Right lobe of liver (tissue), 6 donors: ENCODE data around the gene SLC18A2. TPM values are rescaled to one million over a fixed set of nuclear protein-coding genes. Genes with fewer than 3 reads are reported as not detected.

Source experiments
- ATAC-seq, 4 donors: fragments of 200-7000 bp; cut with Tn5 transposase; one replicate each; pipeline ENCODE4 v1.9.1; 2020; ENCODE audit warnings: mild to moderate bottlenecking in 4 of 4, moderate library complexity in 4 of 4
- DNase-seq, 3 donors: peaks; one replicate each; pipeline ENCODE4 v3.0.0-alpha.2; 2020
- H3K27ac ChIP-seq, 3 donors: fragments of 200-600 bp; one replicate each; pipeline ENCODE4 v1.8.0; 2022
- H3K27me3 ChIP-seq, 2 donors: fragments of 200-600 bp; one replicate each; pipeline ENCODE4 v1.8.0; 2022
- H3K36me3 ChIP-seq, 4 donors: fragments of 200-600 bp; sonication (generic) in 1 of 4; one replicate each; pipeline versions ENCODE4 v1.5.1 to v1.8.0; 2017 to 2022; ENCODE audit warnings: control low read depth in 1 of 4
- H3K4me1 ChIP-seq, 4 donors: fragments of 200-600 bp; sonication (generic) in 1 of 4; one replicate each; pipeline versions ENCODE4 v1.5.1 to v1.8.0; 2017 to 2022; ENCODE audit warnings: control low read depth in 1 of 4
- H3K4me3 ChIP-seq, 3 donors: fragments of 200-600 bp; one replicate each; pipeline ENCODE4 v1.8.0; 2022
- H3K9me3 ChIP-seq, 4 donors: fragments of 200-600 bp; sonication (generic) in 1 of 4; one replicate each; pipeline versions ENCODE4 v1.5.1 to v1.8.0; 2017 to 2022; ENCODE audit warnings: control low read depth in 1 of 4
- CTCF ChIP-seq, 4 donors: fragments of 200-600 bp in 3 of 4; fragments of 450-650 bp in 1 of 4; IDR thresholded peaks; one replicate each; pipeline versions ENCODE4 v1.5.1 to v1.8.0; 2016 to 2022; ENCODE audit warnings: antibody characterized with exemption in 4 of 4, mild to moderate bottlenecking in 2 of 4
- POLR2A ChIP-seq: fragments of 450-650 bp; IDR thresholded peaks from one replicate; pipeline ENCODE4 v1.6.1; 2017; ENCODE audit warnings: antibody characterized with exemption, mild to moderate bottlenecking
- WGBS: methylation state at CpG from one replicate; pipeline ENCODE4 v1.1.6; 2018; ENCODE audit warnings: low coverage, low lambda C conversion rate; ENCODE audit not compliant: insufficient coverage; ENCODE audit errors: missing lambda C conversion rate; 5-methylcytosine and 5-hydroxymethylcytosine counted together
- intact Hi-C, 2 donors: fragments of 100-400 bp; cut with DNase I; formaldehyde crosslinking; loops; one replicate each; pipeline versions ENCODE4 v1.11.2 to v1.14.1; 2022
- total RNA-seq, 6 experiments: library from RNA; depleted of rRNA in 2 of 6; stranded (reverse); fragments of >200 nt in 2 of 6; fragmentation: NEBNext Ultra II Directional in 3 of 6; extraction: Animal tissue kit (Norgen Biotek cat#: 25700) in 3 of 6; gene quantifications; one replicate each; pipeline versions ENCODE4 v1.1.0 to v1.2.4, GENCODE V29; 2016 to 2023
- donor health status: DM: no; HTN: yes; CAD: no.
- donor health status: DM: no; HTN: no; CAD: no.
- donor health status: DM: no; HTN: no; CAD: no.
- donor health status: DM: no; HTN: yes; CAD: no.
- donor health status: DM: no; HTN: yes; CAD: no.

SLC18A2 gene
- total RNA-seq, 6 experiments from 2014 or later = 0.04 to 1.1 (median 0.20) TPM

- intact Hi-C loops = no loop called here
- Histone ChIP-seq H3K4me3 (no peak overlapping the region), H3K27me3 (peaks cover 0 to 4% of the 10 kb centered on the region in 2 donors), H3K9me3 (no peaks in the 10 kb centered on the region), H3K27ac (no peak overlapping the region), H3K36me3 (no peaks in the 10 kb centered on the region), H3K4me1 (no peaks in the 10 kb centered on the region)
- ATAC-seq (no peak), DNase-seq (no peak)
- 57% methylated on average over 2 of the region's 3 CpGs for whole genome bisulfite sequencing
- TF ChIP-seq POLR2A (no peak), CTCF (IDR thresholded peaks at IDR 0.05) (no peak)
Measured at GRCh38 chr10:117246997-117247671, 6.2 kb downstream of the SLC18A2 start.

GRCh38 chr10:117248750-117249465 is 8.0 kb downstream of the SLC18A2 start:
- no peaks in the 10 kb centered on the region for H3K36me3 ChIP-seq
- H3K4me1 ChIP-seq = no peaks in the 10 kb centered on the region
- intact Hi-C loops = no loop called here
- DNase-seq (no peak), ATAC-seq (no peak)
- no peak overlapping the region for H3K4me3 ChIP-seq
- no peak for TF ChIP-seq CTCF (IDR thresholded peaks at IDR 0.05)
- TF ChIP-seq POLR2A = no peak
- no peaks in the 10 kb centered on the region for H3K9me3 ChIP-seq
- WGBS = 40% methylated on average over 10 of the region's 10 CpGs
- H3K27me3 ChIP-seq = no peaks in the 10 kb centered on the region
- no peak overlapping the region for H3K27ac ChIP-seq

GRCh38 chr10:117249493-117250093 is 8.7 kb downstream of the SLC18A2 start:
- TF ChIP-seq POLR2A (no peak), CTCF (IDR thresholded peaks at IDR 0.05) (no peak)
- Histone ChIP-seq H3K36me3 (no peaks in the 10 kb centered on the region), H3K9me3 (no peaks in the 10 kb centered on the region), H3K4me1 (no peaks in the 10 kb centered on the region), H3K27me3 (no peaks in the 10 kb centered on the region), H3K27ac (no peak overlapping the region), H3K4me3 (no peak overlapping the region)
- DNase-seq = no peak
- intact Hi-C loops = no loop called here
- no peak for ATAC-seq
- WGBS = 46% methylated on average over 6 of the region's 6 CpGs

GRCh38 chr10:117250411-117250810 is 9.5 kb downstream of the SLC18A2 start:
- H3K9me3 ChIP-seq = no peaks in the 10 kb centered on the region
- H3K4me3 ChIP-seq = no peak overlapping the region
- TF ChIP-seq CTCF (IDR thresholded peaks at IDR 0.05) = no peak
- TF ChIP-seq POLR2A = no peak
- DNase-seq = no peak
- H3K4me1 ChIP-seq = no peaks in the 10 kb centered on the region
- no peaks in the 10 kb centered on the region for H3K27me3 ChIP-seq
- WGBS = 26% methylated on average over 6 of the region's 7 CpGs
- intact Hi-C loops = no loop called here
- no peaks in the 10 kb centered on the region for H3K36me3 ChIP-seq
- no peak for ATAC-seq
- H3K27ac ChIP-seq = no peak overlapping the region
